Anterior cingulate cortex (tissue), 58 donors: ENCODE results near the gene ATP13A3.
"Not testable (repeated sequence)": the region's sequence is repeated elsewhere in the genome, so short reads cannot be mapped to it uniquely, and the experiment has no call there.

Experiments
- DNase-seq, 58 donors: peaks; one replicate each; lab custom pipeline; 2025; lab: John Stamatoyannopoulos, UW

ATP13A3 gene

DNA sequence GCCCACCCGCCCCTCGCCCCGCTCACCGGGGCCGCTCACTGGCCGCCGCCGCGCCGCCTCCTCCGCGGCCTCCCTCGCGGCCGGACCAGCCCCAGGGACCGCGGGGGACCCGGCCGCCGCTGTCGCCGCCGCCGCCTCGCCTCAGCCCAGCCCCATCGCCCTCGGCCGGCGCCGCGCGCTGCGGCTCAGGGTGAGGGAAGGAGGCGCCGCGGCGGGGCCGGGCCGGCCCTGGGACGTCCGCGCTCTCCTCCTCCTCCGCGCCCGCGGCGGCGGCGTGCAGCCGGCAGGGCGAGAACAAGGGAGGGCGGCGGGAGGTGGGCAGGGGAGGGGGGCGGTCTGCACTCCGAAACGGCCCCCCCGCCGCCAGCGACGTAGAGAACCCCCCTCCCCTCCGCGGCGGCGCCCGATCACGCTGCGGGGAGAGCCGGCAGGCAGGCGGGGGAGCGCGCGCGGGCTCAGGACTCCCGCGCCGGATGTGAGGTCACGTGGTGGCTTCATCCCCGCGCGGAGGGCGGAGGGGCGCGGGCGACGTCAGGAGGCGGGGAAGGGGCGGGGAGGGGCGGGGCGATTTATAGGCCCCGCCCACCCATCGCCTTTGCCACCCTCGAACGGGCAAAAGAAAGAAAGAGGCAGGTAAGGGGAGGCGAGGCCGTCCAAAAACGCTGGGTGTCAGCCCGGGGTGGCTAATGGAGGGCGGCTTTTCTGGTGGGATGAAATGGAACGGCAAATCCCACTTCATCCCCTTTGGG, at the start of gene ATP13A3:
Gene ATP13A3 (minus strand): TSS at position 463 of the 749 bp plus-strand sequence. CDS start 24,812 bp downstream, outside the sequence.
- DNase-seq: peak in 57 of 58 donors; percentile 19 to 93 (median 85)

DNA sequence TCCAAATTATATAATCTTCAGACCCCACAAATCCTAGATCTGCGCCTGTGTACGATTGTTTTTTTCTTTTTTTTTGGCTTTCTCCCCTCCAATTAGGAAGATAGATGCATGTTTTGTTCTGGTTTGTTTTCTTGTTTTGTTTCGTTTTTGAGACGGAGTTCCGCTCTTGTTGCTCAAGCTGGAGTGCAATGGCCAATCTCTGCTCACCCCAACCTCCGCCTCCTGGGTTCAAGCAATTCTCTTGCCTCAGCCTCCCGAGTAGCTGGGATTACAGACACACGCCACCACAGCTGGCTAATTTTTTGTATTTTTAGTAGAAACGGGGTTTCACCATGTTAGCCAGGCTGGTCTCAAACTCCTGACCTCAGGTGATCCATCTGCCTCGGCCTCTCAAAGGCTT, 48.4 kb upstream of the ATP13A3 start:
- DNase-seq: not testable (repeated sequence)

DNA sequence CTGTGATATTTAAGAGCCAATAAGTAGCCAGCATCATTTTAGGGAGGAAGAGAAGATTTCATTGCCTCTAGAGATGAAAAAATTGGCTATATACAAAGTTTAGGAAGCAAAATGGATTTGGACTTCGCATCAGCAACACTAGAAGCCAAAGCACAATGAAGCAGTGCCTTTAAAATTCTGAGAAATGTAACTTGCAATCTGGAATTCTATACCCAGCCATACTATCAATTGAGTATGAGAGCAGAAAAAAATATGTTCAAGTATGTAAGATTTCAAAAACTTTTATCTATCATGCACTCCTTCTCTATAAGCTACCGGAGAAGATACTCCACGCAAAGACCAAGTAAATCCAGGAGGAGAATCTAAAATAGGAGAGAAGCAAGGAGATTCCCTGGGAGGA, 47.4 kb upstream of the ATP13A3 start:
- no peak for DNase-seq

DNA sequence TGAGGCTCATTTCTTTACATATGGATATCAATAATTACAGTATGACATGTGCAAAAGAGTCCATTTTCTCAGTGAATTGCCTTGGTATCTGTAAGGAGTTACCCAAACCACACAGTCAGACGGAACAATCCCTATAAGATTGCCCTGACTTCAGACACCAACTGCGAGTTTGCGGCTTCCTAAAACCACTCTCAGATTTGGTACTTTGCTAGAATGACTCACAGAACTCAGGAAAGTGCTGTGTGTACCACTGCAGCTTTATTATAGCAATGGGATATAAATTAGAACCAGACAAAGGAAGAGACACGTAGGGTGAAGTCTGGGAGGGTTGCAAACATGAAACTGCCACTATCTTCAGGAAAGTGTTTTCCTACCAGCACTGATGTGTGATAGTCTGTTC, 45.8 kb upstream of the ATP13A3 start:
- DNase-seq: no peak

DNA sequence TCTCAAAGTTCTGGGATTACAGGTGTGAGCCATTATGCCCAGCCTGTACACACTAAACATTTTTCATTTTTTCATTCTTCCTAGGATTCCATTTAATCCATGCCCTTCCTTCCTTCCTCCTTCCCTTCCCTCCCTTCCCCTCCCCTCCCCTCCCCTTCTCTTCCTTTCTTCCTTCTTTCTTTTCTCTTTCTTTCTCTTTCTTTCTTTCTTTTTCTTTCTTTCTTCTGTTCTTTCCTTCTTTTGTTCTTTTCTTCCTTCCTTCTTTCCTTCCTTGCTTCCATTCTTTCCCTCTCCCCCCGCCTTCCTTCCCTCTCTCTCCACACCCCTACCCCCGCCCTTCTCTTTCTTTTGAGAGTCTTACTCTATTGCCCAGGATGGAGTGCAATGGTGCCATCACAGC, 40.9 kb upstream of the ATP13A3 start:
- DNase-seq: no peak

DNA sequence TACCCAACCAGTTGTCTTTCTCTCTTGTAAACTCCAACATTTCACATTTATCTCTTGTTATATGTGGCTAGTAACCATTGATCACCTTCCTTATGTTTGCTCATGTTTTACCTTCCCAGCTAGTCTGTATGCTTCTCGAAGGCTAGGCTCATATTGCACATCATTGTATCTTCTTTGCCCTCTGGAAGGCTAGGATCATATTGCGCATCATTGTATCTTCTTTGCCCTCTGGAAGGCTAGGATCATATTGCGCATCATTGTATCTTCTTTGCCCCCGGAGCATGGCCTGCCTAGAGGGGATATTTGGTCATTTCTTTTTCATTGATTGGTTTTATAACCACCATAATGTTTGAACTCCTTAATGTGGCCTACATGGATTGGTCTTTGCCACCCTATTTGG, 39.4 kb upstream of the ATP13A3 start:
- no peak for DNase-seq

DNA sequence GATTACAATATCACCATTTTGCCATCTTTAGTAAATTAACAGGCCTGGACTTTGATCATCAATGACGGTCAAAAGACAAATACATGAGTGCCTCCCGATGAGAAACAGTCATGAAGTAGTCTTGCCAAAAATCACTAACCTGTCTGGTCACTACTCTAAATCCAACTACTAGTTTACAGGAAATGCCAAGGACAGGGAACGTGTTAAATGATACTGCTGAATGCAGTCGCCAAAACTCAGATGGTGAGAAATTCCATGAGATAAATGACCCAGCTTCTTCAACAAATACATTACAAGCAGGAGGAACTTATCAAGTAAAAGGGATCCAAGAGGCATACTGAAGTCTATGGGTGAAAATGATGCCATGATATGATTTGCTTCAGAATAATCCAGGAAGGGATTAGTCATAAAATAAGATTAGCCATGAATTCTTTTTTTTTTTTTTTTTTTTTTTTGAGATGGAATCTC, 35.8 kb upstream of the ATP13A3 start:
- no peak for DNase-seq

DNA sequence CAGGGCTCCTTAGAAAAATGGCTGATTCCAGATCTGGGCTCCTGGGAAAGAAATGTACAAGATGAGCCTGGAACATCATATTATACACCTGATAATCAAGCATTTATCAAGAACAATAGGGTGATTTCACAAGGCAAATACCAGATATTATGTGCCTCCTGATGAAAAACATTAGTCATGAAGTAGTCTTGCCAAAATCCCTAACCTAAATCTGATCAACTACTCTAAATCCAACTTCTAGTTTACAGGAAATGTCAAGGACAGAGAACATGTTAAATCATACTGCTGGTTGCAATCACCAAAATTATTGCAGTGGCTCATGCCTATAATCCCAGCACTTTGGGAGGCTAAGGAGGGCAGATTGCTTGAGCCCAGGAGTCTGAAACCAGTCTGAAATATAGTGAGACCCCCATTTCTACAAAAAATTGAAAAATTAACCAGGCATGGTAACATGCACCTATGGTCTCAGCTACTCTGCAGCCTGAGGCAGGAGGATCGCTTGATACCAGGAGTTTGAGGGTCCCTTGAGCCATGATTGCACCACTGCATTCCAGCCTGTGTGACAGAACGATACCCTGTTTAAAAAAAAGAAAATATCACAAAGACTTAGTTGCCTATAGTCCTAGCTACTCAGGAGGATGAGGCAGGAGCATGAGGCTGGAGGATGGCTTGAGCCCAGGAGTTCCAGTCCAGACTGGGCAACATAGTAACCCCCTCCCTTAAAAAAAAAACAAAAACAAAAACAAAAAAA, 34.9 kb upstream of the ATP13A3 start:
- no peak for DNase-seq

DNA sequence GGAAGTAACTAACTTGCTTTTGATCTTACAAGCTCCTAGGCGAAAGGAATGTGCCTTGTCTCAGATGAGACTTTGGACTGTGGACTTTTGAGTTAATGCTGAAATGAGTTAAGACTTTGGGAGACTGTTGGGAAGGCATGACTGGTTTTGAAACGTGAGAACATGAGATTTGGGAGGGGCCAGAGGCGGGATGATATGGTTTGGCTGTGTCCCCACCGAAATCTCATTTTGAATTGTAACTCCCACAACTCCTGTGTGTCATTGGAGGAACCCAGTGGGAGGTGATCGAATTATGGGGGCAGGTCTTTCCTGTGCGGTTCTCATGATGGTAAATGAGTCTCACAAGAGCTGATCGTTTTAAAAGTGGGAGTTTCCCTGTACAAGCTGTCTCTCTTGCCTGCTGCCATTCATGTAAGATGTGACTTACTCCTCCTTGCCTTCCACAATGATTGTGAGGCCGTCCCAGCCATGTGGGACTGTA, 33.9 kb upstream of the ATP13A3 start:
- not testable (repeated sequence) for DNase-seq

DNA sequence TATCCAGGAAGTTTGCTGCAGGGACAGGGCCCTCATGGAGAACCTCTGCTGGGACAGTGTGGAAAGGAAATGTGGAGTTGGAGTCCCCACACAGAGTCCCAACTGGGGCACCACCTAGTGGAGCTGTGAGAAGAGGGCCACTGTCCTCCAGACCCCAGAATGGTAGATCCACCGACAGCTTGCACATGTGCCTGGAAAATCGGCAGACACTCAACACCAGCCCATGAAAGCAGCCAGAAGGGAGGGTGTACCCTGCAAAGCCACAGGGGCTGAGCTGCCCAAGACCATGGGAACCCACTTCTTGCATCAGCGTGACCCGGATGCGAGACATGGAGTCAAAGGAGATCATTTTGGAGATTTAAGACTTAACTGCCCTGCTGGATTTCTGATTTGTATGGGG, 33.4 kb upstream of the ATP13A3 start:
- not testable (repeated sequence) for DNase-seq

DNA sequence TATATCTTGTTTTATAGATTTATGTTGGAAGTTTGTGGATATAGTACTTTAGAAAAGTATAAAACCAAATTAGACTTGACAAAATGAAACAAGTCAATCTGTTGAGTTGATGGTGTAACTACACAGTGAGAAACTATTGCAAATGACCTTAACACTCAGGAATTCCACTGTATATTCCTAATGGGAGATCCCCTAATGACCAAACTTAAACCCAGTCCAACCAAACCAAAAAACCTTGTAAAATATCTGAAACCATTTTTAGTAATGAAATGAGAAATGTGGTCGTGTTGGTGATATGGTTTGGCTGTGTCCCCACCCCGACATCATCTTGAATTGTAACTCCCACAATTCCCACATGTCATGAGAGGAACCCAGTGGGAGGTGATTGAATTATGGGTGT, 31.9 kb upstream of the ATP13A3 start:
- no peak for DNase-seq

DNA sequence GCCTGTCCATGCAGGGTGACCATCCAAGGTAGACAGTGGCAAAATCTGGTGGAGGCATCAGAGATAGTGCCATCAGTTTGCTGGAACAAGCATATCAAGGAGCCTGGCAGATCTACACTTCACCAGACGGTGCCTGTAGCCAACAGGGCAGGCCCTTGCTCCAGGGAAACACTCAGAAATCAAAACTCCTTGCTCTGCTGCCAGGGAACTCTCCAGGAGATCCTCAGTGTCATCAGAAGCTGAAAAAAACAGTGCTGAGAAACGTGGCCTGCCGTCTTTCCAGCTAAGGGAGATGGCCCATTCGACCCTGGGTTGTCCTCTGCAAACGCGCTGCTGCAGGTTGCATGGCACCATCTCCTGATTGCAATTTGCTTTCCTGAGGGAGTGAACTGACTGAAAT, 30.5 kb upstream of the ATP13A3 start:
- no peak for DNase-seq

DNA sequence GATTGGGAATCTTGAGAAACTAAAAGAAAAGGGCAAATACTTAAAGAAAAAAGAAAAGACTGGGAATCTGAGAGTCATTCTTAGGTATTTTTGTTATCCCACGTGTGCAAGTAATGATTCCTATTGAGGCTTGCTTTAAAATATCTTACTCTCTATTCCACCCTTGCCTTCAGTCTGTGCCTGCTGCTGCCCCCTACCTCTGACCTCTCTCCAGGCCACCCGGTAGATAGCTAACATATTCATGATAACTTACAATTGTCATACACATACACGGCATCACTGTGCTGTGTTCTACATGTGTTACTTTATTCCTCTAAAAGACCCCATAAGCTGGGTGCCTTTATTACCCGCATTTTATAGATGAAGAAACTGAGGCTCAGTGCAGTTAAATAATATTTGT, 27.8 kb upstream of the ATP13A3 start:
- DNase-seq: no peak

DNA sequence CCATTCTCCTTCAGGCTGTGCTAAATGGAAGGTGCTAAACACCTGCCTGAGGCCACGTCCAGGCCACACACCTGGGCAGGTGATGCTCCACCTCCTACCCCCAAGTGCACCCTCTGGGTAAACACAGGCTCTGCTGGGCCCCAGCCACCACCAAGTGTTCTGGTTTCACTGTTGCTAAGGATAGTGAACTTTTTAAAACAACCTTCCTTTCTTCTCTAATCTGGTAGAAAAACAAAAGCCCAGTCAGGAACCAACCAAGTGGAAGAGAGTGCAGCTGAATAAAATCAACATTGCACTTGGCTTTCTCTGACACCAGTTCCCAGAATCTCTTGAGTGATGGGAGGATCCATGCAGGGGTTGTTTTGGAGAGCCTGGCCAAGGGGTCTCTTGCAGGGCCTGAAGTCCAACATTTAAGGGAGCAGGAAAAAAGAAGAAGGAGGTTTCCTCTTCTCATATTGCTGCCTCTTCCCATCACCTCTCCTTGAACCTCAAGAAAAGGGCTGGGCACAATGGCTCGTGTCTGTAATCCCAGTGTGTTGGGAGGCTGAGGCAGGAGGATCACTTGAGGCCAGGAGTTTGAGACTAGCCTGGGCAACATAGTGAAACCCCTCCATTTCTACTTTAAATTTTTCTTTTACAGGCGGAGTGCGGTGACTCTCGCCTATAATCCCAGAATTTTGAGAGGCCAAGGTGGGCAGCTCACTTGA, 26.2 kb upstream of the ATP13A3 start:
- DNase-seq: no peak

DNA sequence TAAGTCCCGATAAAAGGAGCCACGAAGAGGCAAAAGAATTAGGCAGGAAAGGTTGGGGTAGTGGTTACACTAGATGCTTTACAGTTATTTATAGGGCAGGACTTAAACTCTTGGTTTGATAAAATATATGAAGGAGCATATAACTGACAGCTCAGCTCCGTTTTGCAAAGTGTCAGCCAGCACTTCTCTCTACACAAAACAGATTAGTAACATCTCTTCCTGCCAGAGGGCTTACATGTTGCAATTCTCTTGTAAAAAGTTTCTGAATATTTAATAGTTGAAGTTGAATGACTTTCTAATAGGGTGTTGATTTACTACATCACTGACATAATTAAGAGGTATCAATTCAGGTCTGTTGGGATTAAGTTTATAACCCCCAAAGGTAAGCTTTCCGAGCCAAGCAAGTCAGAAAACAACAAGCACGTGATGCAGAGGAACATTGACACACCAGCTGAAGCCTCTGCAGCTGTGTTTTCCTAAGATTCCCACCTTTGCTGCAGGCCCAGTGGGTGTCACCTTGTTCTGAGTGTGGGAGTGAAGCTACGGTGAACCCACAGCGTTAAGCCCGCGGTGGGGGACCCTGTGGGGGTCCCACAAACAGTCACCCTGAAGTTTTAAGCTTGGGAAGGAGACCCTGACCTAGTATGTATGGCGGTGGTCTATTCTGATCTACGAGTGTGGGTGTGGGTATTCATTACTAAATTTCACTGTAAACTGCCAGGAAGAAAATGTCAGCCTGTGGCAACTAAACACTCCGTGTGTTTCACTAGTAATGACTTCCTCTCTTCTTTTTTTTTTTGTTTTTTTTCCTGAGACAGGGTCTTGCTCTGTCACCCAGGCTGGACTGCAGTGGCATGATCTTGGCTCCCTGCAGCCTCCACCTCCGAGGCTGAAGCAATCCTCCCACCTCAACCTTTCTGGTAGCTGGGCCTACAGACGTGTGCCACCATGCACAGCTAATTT, 22.0 kb upstream of the ATP13A3 start:
- no peak for DNase-seq

DNA sequence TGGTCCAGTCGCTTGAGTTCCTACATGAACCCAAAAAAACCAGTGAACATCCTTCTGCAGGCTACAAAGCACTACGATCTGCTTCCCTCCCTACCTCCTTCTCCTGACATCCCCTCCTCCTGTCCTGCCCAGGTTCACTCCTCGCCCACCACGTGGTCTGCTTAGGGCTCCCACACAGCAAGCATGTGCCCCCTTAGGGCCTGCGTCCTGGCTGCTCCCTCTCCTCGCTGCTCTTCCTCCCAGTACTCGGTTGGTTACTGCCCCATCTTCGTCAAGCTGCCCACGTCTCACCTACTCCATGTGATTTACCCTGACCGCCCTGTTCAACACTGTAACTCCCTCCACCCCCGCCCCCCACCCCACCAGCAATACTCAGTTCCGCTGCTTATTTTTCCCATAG, 20.8 kb upstream of the ATP13A3 start:
- DNase-seq: no peak

DNA sequence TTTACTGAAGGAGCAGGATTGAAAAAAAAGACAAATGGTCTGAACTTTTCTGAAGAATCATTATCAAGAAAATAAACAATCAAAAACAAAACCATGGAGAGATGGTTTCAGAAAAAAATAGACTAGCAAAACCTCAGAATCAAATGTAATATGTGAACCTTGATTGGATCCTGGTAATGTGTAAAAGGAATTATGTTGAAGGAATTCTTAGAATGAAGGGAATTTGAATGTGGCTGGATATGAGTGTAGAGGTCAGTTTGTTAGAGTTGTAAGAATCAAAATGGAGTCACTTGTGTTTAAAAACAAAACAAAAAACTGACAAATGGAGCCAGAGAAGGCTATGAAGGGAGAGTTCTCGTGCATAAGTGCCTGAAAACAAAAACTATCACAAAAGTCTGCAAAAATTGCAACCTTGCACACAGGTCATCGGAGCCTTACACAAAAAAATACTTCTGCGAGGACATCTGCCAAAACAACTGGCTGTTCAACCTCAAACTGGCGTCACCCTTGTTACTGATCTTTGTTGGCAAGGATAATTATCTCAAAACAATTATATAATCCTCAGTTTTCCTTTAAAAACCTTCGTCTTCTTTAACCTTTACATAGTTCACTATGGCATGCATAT, 19.1 kb upstream of the ATP13A3 start:
- DNase-seq: no peak

DNA sequence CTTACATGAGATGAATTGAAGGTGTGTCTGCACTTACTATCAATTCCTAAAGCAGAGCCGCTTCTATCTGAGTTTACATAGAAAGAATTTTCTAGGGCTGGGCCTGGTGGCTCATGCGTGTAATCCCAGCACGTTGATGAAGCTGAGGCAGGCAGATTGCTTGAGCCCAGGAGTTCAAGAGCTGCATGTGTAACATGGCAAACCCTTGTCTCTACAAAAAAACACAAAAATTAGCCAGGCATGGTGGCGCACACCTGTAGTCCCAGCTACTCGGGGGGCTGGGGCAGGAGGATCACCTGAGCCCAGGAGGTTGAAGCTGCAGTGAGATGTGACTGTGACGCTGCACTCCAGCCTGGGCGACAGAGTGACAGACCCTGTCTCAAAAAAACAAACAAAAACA, 18.1 kb upstream of the ATP13A3 start:
- DNase-seq: no peak

DNA sequence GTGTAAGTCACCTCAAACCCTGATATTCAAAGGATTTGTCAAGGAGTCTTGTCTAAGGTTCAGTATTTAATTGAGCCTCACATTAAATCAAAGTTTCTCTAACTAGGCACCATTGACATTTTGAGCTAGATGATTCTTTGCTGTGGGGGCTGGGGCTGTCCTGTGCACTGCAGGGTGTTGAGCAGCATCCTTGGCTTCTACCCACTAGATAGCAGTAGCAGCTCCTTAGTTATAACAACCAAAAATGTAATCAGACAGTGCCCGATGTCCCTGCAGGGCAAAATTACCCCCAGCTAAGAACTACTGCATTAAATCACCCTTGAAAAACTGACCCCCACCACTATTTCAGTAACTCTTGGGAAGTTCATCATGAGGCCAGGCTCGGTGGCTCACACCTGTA, 17.3 kb upstream of the ATP13A3 start:
- DNase-seq: no peak
